Measurements from ENCODE around the gene UGT1A10.

Gene UGT1A10

GRCh38 chr2:233811732-233812131, 175.5 kb downstream of the UGT1A10 start:
- DNase-seq, result no peak

- no peak for DNase-seq
These were observed 177.2 kb downstream of the UGT1A10 start for GRCh38 chr2:233813236-233814055.

DNA sequence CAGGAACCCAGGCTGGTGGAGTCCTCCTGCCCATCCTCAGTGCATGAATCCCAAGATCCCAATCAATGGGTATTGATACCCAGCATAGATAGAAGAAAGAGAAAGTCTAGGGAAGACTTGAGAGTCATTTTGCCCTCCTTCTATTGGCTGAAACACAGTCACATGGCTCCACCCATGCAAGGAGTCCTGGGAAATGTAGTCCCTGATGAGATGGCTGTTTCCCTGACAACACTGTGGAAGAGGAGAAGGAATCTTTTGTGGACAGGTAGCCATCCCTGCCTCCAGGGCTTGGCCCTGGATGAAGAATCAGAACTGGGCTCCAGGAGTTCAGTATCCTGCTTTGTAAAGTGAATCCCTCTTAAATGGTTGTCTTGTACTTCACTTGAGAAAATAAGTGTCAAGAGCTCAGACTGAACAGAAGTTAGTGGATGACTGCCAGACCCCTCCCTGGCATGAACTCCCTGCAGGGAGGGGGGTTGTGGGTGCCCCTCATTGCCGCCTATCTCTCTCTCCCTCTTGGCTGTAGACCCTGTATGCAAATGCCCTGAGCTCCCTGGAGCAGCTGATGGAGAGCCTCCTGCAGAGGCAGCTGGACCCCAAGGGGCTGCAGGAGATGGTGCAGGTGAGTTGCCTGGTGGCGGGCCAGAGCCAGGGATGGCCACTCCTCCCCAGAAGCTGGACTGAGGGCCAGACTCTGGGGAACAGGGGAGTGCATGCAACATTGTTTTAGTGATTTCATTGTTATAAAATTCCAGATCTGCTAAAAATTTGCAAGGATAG, 178.0 kb downstream of the UGT1A10 start:
- no peak for DNase-seq

DNA sequence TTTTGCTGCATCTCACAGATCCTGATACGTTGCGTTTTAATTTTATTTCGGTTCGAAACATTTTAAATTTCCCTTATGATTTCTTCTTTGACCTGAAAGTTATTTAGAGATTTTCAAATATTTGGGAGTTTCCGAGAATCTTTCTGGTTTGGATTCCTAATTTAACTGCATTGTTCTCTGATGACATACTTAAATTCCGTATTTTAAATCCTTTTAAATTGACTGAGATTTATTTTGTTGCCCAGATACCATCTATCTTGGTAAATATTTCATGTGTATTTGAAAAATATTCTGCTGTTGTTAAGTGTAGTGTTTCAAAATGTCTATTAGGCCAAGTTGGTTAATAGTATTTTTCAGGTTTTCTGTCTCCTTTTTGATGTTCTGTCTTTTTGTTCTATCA, 179.6 kb downstream of the UGT1A10 start:
- no peak for DNase-seq

DNA sequence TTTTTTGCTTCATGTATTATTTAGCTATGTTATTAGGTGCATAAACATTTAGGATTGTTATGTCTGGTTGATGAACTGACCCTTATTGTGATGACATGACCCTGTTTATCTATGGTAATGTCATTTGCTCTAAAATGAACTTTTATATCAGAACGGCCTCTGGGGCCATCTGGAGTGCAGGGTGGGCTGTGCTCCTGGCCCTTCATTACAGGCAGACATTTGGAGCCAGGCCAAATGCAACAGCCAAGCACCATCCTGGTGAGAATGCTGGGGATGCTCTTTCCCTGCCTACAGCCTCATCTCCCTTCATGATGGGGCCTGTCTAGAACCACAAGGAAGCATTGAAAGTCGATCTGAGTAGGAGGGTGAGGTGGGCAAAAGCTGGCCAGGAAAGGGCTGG, 180.1 kb downstream of the UGT1A10 start:
- DNase-seq, result no peak

DNA sequence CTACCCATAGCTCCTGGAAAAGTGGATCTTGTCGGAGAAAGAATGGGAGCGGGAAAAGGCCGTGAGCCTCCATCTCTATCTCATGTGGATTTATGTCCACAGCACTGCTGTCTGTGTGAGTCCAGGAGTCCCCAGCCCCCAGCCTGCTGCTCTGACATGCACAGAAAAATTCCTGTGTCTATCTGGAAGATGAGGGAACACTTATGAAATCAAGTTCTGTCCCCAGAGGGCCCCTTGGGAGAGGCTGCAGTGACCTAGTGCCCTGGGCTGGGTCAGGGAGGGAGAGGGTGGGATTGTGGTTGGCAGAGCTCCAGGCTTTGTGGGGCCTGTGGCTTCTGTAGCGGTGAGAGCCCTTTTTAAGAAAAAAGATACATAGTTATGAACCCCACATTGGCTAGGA, 180.5 kb downstream of the UGT1A10 start:
- DNase-seq, result no peak

GRCh38 chr2:233817361-233817911, 181.2 kb downstream of the UGT1A10 start:
- DNase-seq, result no peak

DNA sequence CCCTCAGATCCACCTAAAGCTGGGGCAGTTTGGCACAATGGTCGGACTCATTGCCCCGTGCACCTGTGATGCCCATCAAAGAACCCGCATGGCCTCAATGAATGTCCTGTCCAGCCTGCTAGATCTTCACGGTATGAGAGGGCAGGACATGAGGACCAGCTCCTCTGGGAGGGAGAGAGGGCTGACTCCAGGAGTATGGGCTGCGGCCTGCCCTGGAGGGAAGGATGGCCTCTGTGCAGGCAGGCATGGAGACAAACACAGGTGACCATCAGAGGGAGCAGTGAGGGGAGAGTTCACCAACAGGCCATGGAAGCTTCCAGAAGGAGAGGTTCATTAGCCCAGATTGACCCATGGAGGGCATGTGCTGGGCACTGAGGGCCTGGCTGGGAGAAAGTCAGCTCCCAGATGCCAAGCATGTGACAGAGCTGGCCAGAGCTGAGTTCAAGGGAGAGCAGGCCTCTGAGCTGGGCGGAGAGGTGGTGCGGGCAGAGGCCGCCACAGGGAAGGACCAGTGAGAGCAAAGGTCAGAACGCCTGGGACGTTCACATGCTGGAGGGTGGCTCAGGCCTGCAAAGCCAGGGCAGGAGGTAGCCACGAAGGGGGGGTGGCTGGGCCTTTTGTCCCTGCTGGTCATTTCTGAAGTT, 181.9 kb downstream of the UGT1A10 start:
- no peak for DNase-seq

DNA sequence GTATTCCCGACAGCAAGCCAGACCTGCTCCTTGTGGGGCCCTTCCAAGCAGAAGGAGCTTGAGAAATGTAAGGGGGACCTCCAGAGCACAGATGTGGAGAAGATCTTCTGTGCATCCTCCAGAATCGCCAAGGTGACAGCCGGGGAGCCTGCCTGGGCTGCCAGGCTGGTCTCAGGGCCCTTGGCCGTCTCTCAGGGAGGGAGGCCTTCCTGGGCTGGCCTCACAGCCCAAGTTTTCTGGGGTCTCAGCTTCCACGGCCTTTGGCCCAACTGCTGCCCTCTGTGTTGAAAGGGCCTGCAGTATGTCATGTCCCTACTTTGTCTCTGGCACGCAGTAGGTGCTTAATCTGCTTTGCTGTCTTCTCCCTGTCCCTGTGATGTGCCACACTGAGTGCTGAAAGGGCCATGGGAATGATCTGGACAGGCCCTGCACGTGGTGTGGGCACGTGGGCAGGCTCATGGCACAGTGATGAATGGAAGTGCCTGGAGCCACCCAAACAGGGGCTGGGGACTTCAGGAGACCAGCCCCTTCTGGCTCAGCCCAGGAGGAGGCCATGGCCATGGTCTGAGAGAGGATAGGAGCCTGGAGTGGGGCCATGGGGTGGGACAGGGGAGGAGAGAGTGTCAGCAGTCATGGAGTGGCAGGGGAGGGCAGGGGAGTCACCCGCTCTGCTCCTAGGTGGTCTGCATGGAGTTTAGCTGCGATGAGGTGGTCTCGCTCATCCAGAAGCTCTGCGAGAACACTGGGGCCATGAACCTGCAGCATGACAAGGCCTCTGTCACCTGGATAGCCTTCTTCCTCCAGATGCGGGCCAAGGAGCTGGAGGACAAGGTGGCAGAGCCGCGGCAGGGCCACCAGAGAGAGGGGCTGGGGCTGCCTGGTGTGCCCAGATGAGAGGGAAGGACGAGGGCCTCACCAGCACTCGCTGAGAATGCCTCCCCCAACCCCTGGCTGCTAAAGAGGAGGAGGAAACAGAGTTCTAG, 182.7 kb downstream of the UGT1A10 start:
- no peak for DNase-seq

GRCh38 chr2:233819884-233820773, 183.9 kb downstream of the UGT1A10 start:
- no peak for DNase-seq

DNA sequence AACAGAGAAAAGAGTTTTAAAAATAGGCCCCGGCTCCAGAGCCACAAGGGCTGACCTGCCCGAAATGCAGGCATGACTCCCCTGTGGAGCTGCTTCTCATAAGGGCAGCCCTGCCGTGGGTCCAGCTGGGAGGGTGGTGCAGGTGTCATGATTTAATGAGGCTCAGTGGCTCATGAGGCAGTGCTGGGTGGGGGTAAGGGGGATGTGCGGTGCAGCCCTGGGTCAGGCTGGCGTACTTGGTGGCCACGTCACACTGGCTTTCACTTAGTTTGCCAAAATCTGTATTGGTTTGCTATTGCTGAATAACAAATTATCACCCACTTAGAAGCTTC, 184.5 kb downstream of the UGT1A10 start:
- no peak for DNase-seq

DNA sequence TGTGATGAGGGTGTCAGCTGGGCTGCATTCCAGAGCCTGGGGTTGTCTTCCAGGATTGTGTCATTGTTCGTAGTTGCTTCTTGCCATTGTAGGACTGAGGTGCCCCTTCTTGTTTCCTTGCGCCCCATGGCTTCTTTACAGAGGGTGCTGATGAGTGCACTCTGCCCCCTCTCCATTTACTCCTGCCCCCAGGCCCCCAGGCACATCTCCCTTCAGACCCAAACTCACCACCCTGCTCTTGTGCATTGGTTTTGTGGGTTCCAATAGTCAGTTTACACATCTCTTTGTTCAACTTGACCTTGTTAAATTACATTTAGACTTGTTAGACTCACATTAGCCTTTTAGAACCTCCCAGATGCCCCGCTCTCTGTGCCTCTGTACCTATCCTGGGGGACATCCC, 184.9 kb downstream of the UGT1A10 start:
- no peak for DNase-seq

DNA sequence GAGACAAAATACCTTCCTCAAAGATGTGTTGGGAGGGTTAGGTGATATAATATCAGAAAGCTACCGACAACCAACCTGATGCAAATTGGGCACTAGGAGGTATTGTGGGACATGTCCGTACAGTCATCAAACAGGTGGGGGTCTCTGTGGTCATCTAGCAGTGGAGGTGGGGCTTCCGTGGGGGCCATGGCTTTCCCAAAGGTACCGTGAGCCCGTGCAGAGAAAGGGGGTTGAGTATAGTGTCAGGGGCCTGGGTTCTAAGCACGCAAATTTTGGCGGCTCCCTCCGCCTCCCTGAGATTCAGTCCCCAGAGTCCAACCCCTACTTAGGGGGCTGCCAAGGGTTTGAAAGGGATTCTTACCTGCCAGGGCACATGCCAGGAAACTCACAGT, 185.5 kb downstream of the UGT1A10 start:
- no peak for DNase-seq

DNA sequence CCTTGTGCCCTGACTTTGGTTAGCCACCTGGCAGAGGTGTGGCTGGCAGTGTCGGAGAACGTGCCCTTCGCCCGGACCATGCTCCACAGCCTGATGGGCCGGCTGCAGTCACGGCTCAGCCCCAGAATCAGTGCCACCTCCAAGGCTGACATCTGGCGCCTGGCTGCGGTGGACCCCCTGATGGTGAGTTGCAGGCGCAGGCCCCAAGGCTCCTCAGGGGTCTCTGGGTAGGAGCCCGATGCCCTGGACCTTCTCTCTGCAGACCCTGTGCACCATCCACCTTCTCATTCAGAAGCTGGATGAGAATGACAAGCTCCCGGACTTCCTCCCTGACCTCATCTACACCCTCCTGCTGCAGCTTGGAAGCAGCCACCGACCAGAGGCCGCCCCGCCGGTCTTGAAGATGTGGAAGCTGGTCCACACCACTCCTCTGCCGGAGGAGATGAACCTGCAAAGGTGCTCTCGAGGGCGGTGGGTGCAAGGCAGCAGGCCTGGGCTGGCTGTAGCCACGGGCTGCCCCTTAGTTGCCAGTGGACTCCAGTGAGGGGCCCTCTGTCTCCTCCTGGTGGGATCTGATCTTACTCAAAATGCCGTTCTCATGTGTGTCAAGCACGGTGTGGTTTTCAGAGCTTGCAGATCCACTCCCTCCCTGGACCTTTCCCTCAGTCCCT, 186.0 kb downstream of the UGT1A10 start:
- DNase-seq, result no peak

Data from NCI-H1436 treated with DMSO at 0.1 percent for 48 hours (cell line).